Kidney epithelial cell (primary cell): Measurements from ENCODE around the gene TBCB. TPM values are rescaled to one million over a fixed set of nuclear protein-coding genes. Genes with fewer than 3 reads are reported as not detected.
"Not testable (repeated sequence)": the region's sequence is repeated elsewhere in the genome, so short reads cannot be mapped to it uniquely, and the experiment has no call there.

Experiments used
- DNase-seq: peaks from one replicate; pipeline ENCODE4 v3.0.0-alpha.2; 2010; ENCODE audit warnings: low read depth
- H3K27me3 ChIP-seq: 2 replicates; pipeline ENCODE4 v1.6.0; 2011; ENCODE audit warnings: low read length; ENCODE audit not compliant: control insufficient read depth, insufficient read depth
- H3K36me3 ChIP-seq: 2 replicates; pipeline ENCODE4 v1.5.1; 2011; ENCODE audit warnings: low read length; ENCODE audit not compliant: control insufficient read depth, insufficient read depth
- H3K4me3 ChIP-seq: 2 replicates; pipeline ENCODE4 v1.5.1; 2011; ENCODE audit warnings: low read depth, mild to moderate bottlenecking, control low read depth, low read length
- total RNA-seq: library from RNA; depleted of rRNA; stranded (reverse); fragments of >200 nt; gene quantifications from 2 replicates; pipeline ENCODE4 v1.2.3, GENCODE V29; 2015
- TF ChIP-seq, protein P1 (sequence below): IDR thresholded peaks from 2 replicates; pipeline ENCODE4 v1.5.1; 2011; ENCODE audit warnings: mild to moderate bottlenecking, moderate library complexity, low read length, control low read depth, inconsistent platforms; ENCODE audit not compliant: insufficient read depth, poor library complexity, severe bottlenecking

Gene TBCB
- total RNA-seq, 1 donor from 2014 or later = 337 TPM

DNA sequence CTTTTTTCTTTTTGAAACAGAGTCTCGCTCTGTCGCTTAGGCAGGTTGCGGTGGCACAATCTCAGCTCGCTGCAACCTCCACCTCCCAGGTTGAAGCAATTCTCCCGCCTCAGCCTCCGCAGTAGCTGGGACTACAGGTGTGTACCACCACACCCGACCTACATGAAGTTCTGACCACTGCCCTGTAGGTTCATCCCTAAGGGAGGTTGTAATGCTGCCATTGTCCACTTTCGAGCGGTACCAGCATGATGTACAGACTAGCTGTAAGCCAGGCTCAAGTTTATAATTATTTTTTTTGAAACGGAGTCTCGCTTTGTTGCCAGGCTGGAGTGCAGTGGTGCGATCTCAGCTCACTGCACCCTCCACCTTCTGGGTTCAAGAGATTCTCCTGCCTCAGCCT lies 48.5 kb downstream of the TBCB start:
- no peak for DNase-seq
- TF ChIP-seq, protein P1, sequence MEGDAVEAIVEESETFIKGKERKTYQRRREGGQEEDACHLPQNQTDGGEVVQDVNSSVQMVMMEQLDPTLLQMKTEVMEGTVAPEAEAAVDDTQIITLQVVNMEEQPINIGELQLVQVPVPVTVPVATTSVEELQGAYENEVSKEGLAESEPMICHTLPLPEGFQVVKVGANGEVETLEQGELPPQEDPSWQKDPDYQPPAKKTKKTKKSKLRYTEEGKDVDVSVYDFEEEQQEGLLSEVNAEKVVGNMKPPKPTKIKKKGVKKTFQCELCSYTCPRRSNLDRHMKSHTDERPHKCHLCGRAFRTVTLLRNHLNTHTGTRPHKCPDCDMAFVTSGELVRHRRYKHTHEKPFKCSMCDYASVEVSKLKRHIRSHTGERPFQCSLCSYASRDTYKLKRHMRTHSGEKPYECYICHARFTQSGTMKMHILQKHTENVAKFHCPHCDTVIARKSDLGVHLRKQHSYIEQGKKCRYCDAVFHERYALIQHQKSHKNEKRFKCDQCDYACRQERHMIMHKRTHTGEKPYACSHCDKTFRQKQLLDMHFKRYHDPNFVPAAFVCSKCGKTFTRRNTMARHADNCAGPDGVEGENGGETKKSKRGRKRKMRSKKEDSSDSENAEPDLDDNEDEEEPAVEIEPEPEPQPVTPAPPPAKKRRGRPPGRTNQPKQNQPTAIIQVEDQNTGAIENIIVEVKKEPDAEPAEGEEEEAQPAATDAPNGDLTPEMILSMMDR = no peak
- Histone ChIP-seq H3K36me3 (peaks cover 2% of the 10 kb centered on the region), H3K27me3 (no peaks in the 10 kb centered on the region), H3K4me3 (no peak overlapping the region)

DNA sequence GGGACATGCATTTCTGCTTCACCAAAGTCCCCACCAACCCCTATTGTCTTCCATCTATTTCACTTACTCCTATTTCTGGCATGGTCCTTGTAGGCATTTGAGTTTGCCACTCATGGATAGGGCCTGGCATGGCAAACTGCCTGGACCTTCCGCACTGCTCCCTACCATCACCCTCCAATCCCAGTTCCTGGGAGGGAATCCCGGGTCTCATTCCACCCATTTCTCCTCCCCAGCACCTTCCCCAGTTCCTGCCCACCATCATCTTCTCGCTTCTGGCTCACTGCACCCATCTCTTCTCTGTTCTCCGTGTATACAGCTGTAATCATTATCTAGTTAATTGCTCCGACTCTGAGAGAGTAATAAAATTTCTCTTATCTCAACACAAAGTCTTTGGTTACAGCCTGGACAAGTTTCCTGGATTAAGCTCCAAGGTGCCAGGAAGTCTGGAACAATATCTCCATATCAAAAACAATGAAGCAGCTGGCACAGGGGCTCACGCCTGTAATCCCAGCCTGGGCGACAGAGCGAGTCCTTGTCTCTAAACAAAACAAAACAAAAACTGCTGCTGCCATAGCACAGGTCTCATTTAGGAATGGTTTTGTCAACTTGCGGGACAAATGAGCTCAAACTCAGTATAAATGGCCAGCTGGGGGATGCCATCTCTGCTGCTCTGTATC lies 54.0 kb downstream of the TBCB start:
- Histone ChIP-seq H3K4me3 (no peak overlapping the region), H3K36me3 (no peaks in the 10 kb centered on the region), H3K27me3 (no peaks in the 10 kb centered on the region)
- no peak for DNase-seq
- TF ChIP-seq, protein P1 = no peak

DNA sequence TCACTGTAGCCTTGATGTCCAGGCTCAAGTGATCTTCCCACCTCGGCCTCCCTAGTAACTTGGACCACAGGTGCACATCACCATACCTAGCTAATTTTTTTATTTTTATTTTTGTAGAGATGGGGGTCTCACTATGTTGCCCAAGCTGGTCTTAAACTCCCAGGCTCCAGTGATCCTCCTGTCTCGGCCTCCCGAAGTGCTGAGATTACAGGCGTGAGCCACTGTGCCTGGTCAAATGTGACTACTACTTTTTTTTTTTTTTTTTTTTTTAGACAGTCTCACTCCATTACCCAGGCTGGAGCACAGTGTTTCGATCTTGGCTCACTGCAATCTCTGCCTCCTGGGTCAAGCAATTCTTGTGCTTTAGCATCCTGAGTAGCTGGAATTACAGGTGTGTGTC lies 57.6 kb downstream of the TBCB start:
- H3K27me3 ChIP-seq = no peaks in the 10 kb centered on the region
- H3K4me3 ChIP-seq = no peak overlapping the region
- H3K36me3 ChIP-seq = no peaks in the 10 kb centered on the region
- no peak for DNase-seq
- TF ChIP-seq, protein P1 = no peak

DNA sequence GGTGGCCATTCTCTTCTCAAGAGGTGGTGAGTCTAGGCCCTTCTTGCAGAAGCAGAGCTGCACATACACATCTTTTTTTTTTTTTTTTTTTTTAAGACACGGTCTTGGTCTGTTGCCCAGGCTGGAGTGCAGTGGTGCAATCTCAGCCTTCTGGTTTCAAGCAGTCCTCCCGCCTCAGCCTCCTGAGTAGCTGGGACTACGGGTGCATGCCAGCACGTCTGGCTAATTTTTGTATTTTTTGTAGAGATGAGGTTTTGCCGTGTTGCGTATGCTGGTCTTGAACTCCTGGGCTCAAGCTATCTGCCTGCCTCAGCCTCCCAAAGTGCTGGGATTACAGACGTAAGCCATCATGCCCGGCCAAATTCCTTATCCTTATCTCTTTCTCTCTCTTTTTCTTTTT lies 58.6 kb downstream of the TBCB start:
- DNase-seq, H3K27me3 ChIP-seq, H3K4me3 ChIP-seq, H3K36me3 ChIP-seq: not testable (repeated sequence)

Other genes starting within 250 kb of the TBCB start
- gene APLP1, start 246.9 kb upstream of the TBCB start, total RNA-seq = 6.3 and 9.3 TPM in 2 replicates
- gene NFKBID, start 214.9 kb upstream of the TBCB start, total RNA-seq = 6.1 and 6.2 TPM in 2 replicates
- not detected in 2 replicates for gene HCST, start 212.9 kb upstream of the TBCB start, total RNA-seq
- 1.1 TPM in 1 of 2 replicates, not detected in the other for gene TYROBP, start 207.2 kb upstream of the TBCB start, total RNA-seq
- gene LRFN3, start 179.1 kb upstream of the TBCB start, total RNA-seq = 14.4 and 24.8 TPM in 2 replicates
- 47.4 and 49.5 TPM in 2 replicates for gene SDHAF1, start 120.3 kb upstream of the TBCB start, total RNA-seq
- 8.6 and 11.5 TPM in 2 replicates for gene SYNE4, start 106.7 kb upstream of the TBCB start, total RNA-seq
- 17.5 and 22.4 TPM in 2 replicates for gene ALKBH6, start 101.3 kb upstream of the TBCB start, total RNA-seq
- 4.6 and 4.7 TPM in 2 replicates for gene CLIP3, start 82.6 kb upstream of the TBCB start, total RNA-seq
- gene THAP8, start 61.2 kb upstream of the TBCB start, total RNA-seq = 12.0 and 16.3 TPM in 2 replicates
- 1.8 and 2.8 TPM in 2 replicates for gene WDR62, start 60.6 kb upstream of the TBCB start, total RNA-seq
- gene OVOL3, start 4.3 kb upstream of the TBCB start, total RNA-seq = not detected in 2 replicates
- gene POLR2I, start 593 bp upstream of the TBCB start, total RNA-seq = 58.5 and 82.6 TPM in 2 replicates
- gene CAPNS1, start 24.6 kb downstream of the TBCB start, total RNA-seq = 262 and 352 TPM in 2 replicates
- 1.0 and 1.4 TPM in 2 replicates for gene COX7A1, start 37.0 kb downstream of the TBCB start, total RNA-seq
- 1.5 and 2.2 TPM in 2 replicates for gene ZNF565, start 99.2 kb downstream of the TBCB start, total RNA-seq
- gene ZNF146, start 99.6 kb downstream of the TBCB start, total RNA-seq = 123 and 155 TPM in 2 replicates